ENCODE data around the gene NR2E3.
"Not testable (repeated sequence)": the region's sequence is repeated elsewhere in the genome, so short reads cannot be mapped to it uniquely, and the experiment has no call there.

DNA sequence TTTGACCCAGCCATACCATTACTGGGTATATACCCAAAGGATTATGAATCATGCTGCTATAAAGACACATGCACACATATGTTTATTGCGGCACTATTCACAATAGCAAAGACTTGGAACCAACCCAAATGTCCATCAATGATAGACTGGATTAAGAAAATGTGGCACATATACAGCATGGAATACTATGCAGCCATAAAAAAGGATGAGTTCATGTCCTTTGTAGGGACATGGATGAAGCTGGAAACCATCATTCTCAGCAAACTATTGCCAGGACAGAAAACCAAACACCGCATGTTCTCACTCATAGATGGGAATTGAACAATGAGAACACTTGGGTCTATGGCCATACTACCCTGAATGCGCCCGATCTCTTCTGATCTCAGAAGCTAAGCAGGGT lies 47.9 kb downstream of the NR2E3 start:
- TF ChIP-seq, protein P1, sequence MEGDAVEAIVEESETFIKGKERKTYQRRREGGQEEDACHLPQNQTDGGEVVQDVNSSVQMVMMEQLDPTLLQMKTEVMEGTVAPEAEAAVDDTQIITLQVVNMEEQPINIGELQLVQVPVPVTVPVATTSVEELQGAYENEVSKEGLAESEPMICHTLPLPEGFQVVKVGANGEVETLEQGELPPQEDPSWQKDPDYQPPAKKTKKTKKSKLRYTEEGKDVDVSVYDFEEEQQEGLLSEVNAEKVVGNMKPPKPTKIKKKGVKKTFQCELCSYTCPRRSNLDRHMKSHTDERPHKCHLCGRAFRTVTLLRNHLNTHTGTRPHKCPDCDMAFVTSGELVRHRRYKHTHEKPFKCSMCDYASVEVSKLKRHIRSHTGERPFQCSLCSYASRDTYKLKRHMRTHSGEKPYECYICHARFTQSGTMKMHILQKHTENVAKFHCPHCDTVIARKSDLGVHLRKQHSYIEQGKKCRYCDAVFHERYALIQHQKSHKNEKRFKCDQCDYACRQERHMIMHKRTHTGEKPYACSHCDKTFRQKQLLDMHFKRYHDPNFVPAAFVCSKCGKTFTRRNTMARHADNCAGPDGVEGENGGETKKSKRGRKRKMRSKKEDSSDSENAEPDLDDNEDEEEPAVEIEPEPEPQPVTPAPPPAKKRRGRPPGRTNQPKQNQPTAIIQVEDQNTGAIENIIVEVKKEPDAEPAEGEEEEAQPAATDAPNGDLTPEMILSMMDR (IDR thresholded peaks at IDR 0.05), result not testable (repeated sequence)
- TF ChIP-seq POLR2A (IDR thresholded peaks at IDR 0.05), result not testable (repeated sequence)

Measured in esophagus squamous epithelium (tissue), 4 donors.